IPS-11a (cell line): ENCODE data around the gene PRM3.

Source experiments
- H3K4me3 ChIP-seq: one replicate; pipeline ENCODE4 v1.5.1; 2013; ENCODE audit warnings: low read depth, low read length, control low read depth

PRM3 gene

GRCh38 chr16:11229432-11229831 is 44.0 kb downstream of the PRM3 start:
- H3K4me3 ChIP-seq = no peak overlapping the region

GRCh38 chr16:11225677-11226549 is 47.5 kb downstream of the PRM3 start:
- H3K4me3 ChIP-seq = no peak overlapping the region

GRCh38 chr16:11224894-11225676 is 48.3 kb downstream of the PRM3 start:
- H3K4me3 ChIP-seq = no peak overlapping the region

GRCh38 chr16:11224096-11224893 is 49.1 kb downstream of the PRM3 start:
- H3K4me3 ChIP-seq = no peak overlapping the region
